Measurements from ENCODE around the gene RAB36. TPM values are rescaled to one million over a fixed set of nuclear protein-coding genes. Genes with fewer than 3 reads are reported as not detected.

RAB36 gene
- total RNA-seq, 2 donors from 2014 or later = 2.6 to 3.3 TPM

GRCh38 chr22:23199159-23199558 lies 53.9 kb downstream of the RAB36 start:
- TF ChIP-seq, protein P1, sequence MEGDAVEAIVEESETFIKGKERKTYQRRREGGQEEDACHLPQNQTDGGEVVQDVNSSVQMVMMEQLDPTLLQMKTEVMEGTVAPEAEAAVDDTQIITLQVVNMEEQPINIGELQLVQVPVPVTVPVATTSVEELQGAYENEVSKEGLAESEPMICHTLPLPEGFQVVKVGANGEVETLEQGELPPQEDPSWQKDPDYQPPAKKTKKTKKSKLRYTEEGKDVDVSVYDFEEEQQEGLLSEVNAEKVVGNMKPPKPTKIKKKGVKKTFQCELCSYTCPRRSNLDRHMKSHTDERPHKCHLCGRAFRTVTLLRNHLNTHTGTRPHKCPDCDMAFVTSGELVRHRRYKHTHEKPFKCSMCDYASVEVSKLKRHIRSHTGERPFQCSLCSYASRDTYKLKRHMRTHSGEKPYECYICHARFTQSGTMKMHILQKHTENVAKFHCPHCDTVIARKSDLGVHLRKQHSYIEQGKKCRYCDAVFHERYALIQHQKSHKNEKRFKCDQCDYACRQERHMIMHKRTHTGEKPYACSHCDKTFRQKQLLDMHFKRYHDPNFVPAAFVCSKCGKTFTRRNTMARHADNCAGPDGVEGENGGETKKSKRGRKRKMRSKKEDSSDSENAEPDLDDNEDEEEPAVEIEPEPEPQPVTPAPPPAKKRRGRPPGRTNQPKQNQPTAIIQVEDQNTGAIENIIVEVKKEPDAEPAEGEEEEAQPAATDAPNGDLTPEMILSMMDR (conservative IDR thresholded peaks at IDR 0.05) = no peak
- peaks cover 41% of the 10 kb centered on the region for H3K36me3 ChIP-seq (ENCODE audit: control insufficient read depth, insufficient read depth, low read length)
- Mint-ChIP-seq H3K36me3 (ENCODE audit: low read depth) (peaks cover 49% of the 10 kb centered on the region), H3K27ac (no peak overlapping the region), H3K27me3 (ENCODE audit: insufficient read depth) (no peaks in the 10 kb centered on the region), H3K9me3 (no peaks in the 10 kb centered on the region), H3K4me3 (no peak overlapping the region), H3K4me1 (peaks cover 30% of the 10 kb centered on the region)
- peaks cover 9% of the 10 kb centered on the region for H3K4me1 ChIP-seq (ENCODE audit: control insufficient read depth, insufficient read depth, low read length)
- no peaks in the 10 kb centered on the region for H3K9me3 ChIP-seq (ENCODE audit: control insufficient read depth, low read length)
- no peaks in the 10 kb centered on the region for H3K27me3 ChIP-seq (ENCODE audit: control insufficient read depth, insufficient read depth, low read length, poor library complexity, severe bottlenecking)
- peak overlapping the region; percentile 91 for H3K27ac ChIP-seq (ENCODE audit: low read depth, low read length)
- WGBS, 2 experiments (ENCODE audit: insufficient coverage in 1 of 2, insufficient read length in 1 of 2) = 74 to 80% methylated on average over 1 to 8 of the region's 8 CpGs
- DNase-seq = no peak
- no peak overlapping the region for H3K4me3 ChIP-seq (ENCODE audit: low read length)
- H3K9ac ChIP-seq (ENCODE audit: extremely low read depth, low read length, poor library complexity, severe bottlenecking) = no peak overlapping the region

- Mint-ChIP-seq H3K27ac (peak overlapping the region; percentile 39), H3K4me3 (no peak overlapping the region), H3K9me3 (no peaks in the 10 kb centered on the region), H3K4me1 (peaks cover 41% of the 10 kb centered on the region), H3K36me3 (ENCODE audit: low read depth) (peaks cover 56% of the 10 kb centered on the region), H3K27me3 (ENCODE audit: insufficient read depth) (no peaks in the 10 kb centered on the region)
- peaks cover 50% of the 10 kb centered on the region for H3K36me3 ChIP-seq (ENCODE audit: control insufficient read depth, insufficient read depth, low read length)
- no peak overlapping the region for H3K9ac ChIP-seq (ENCODE audit: extremely low read depth, low read length, poor library complexity, severe bottlenecking)
- peaks cover 16% of the 10 kb centered on the region for H3K4me1 ChIP-seq (ENCODE audit: control insufficient read depth, insufficient read depth, low read length)
- TF ChIP-seq, protein P1 (conservative IDR thresholded peaks at IDR 0.05) = no peak
- no peaks in the 10 kb centered on the region for H3K9me3 ChIP-seq (ENCODE audit: control insufficient read depth, low read length)
- no peak overlapping the region for H3K27ac ChIP-seq (ENCODE audit: low read depth, low read length)
- DNase-seq = no peak
- 93 to 94% methylated on average over 5 of the region's 5 CpGs for WGBS, 2 experiments (ENCODE audit: insufficient coverage in 1 of 2, insufficient read length in 1 of 2)
- no peaks in the 10 kb centered on the region for H3K27me3 ChIP-seq (ENCODE audit: control insufficient read depth, insufficient read depth, low read length, poor library complexity, severe bottlenecking)
- no peak overlapping the region for H3K4me3 ChIP-seq (ENCODE audit: low read length)
Observed at GRCh38 chr22:23200898-23201297, 55.6 kb downstream of the RAB36 start.

DNA sequence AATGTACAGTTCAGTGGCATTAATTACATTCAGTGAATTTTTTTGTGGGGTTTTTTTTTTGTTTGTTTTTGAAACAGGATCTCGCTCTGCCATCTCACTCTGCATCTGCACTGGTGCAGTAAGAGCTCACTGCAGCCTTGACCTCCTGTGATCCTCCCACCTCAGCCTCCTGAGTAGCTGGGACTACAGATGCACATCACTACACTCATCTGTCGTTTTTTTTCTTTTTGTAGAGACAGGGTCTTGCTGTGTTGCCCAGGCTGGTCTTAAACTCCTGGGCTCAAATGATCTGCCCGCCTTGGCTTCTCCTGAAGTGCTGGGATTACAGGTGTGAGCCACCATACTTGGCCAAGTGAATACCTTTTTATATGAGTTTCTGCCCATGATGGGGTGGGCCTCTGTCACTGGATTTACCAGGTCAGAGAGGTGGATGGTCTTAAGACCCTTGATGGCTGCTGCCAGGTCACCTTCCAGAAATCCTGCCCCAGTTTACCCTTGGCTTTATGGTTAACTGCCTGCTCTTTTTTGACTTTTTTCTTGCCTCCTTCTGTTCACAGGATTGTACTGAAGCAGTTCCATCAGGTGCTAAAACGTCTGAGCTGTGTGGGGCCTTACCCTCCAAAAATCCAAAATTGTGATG lies 57.7 kb downstream of the RAB36 start:
- no peak for DNase-seq
- H3K4me1 ChIP-seq (ENCODE audit: control insufficient read depth, insufficient read depth, low read length) = peaks cover 16% of the 10 kb centered on the region
- no peak overlapping the region for H3K9ac ChIP-seq (ENCODE audit: extremely low read depth, low read length, poor library complexity, severe bottlenecking)
- H3K27ac Mint-ChIP-seq = peak overlapping the region; percentile 91
- no peaks in the 10 kb centered on the region for H3K9me3 Mint-ChIP-seq
- TF ChIP-seq, protein P1 (conservative IDR thresholded peaks at IDR 0.05) = no peak
- H3K27me3 Mint-ChIP-seq (ENCODE audit: insufficient read depth) = no peaks in the 10 kb centered on the region
- H3K4me1 Mint-ChIP-seq = peaks cover 30% of the 10 kb centered on the region
- no peak overlapping the region for H3K4me3 ChIP-seq (ENCODE audit: low read length)
- 87 to 97% methylated on average over 3 to 4 of the region's 4 CpGs for WGBS, 2 experiments (ENCODE audit: insufficient coverage in 1 of 2, insufficient read length in 1 of 2)
- H3K36me3 Mint-ChIP-seq (ENCODE audit: low read depth) = peaks cover 61% of the 10 kb centered on the region
- H3K4me3 Mint-ChIP-seq = no peak overlapping the region
- no peak overlapping the region for H3K27ac ChIP-seq (ENCODE audit: low read depth, low read length)
- H3K36me3 ChIP-seq (ENCODE audit: control insufficient read depth, insufficient read depth, low read length) = peaks cover 45% of the 10 kb centered on the region
- no peaks in the 10 kb centered on the region for H3K27me3 ChIP-seq (ENCODE audit: control insufficient read depth, insufficient read depth, low read length, poor library complexity, severe bottlenecking)
- no peaks in the 10 kb centered on the region for H3K9me3 ChIP-seq (ENCODE audit: control insufficient read depth, low read length)
